OCI-LY3 (cell line): ENCODE results near the gene NADK.

Experiments
- H2AFZ ChIP-seq: fragments of 200-600, 300-600 bp; shearing (Covaris generic); 2 replicates; pipeline ENCODE4 v1.6.0; 2014; ENCODE audit warnings: antibody characterized with exemption, low read depth, low read length
- H3K27ac ChIP-seq: fragments of 200-600, 300-600 bp; sonication (generic); 2 replicates; pipeline ENCODE4 v1.5.1; 2014; ENCODE audit warnings: mild to moderate bottlenecking, low read length, moderate library complexity, mixed read lengths
- H3K27me3 ChIP-seq: fragments of 200-600, 300-600 bp; sonication (generic); 2 replicates; pipeline ENCODE4 v1.6.1; 2014; ENCODE audit warnings: low read depth, low read length, mixed read lengths
- H3K36me3 ChIP-seq: fragments of 200-600, 300-600 bp; sonication (generic); replicated peaks from 2 replicates; pipeline ENCODE3; 2014; ENCODE audit warnings: low read depth, low read length, mixed read lengths
- H3K4me1 ChIP-seq: fragments of 300-600, 200-600 bp; sonication (generic); 2 replicates; pipeline ENCODE4 v1.6.1; 2014; ENCODE audit warnings: low read length, mixed read lengths
- H3K4me2 ChIP-seq: fragments of 200-600, 300-600 bp; sonication (generic); 2 replicates; pipeline ENCODE4 v1.6.1; 2014; ENCODE audit warnings: low read length, mixed read lengths
- H3K4me3 ChIP-seq: fragments of 300-600, 200-600 bp; sonication (generic); 2 replicates; pipeline ENCODE4 v1.5.1; 2014; ENCODE audit warnings: antibody characterized with exemption, mild to moderate bottlenecking, low read length, moderate library complexity
- H3K79me2 ChIP-seq: fragments of 300-600, 200-600 bp; shearing (Covaris generic); 2 replicates; pipeline ENCODE4 v1.6.1; 2014; ENCODE audit warnings: mild to moderate bottlenecking, low read length, mixed read lengths
- H3K9ac ChIP-seq: fragments of 300-600, 200-600 bp; shearing (Covaris generic); 2 replicates; pipeline ENCODE4 v1.6.0; 2014; ENCODE audit warnings: mild to moderate bottlenecking, low read length, moderate library complexity
- H3K9me3 ChIP-seq: fragments of 200-600, 300-600 bp; shearing (Covaris generic); 2 replicates; pipeline ENCODE4 v1.6.1; 2014; ENCODE audit warnings: low read length, mixed read lengths; ENCODE audit not compliant: insufficient read depth
- H4K20me1 ChIP-seq: fragments of 200-600, 300-600 bp; sonication (generic); 2 replicates; pipeline ENCODE4 v1.6.1; 2016; ENCODE audit warnings: low read length, mixed read lengths; ENCODE audit not compliant: insufficient read depth
- EZH2phosphoT487 ChIP-seq: fragments of 200-600 bp; shearing (Covaris generic); IDR thresholded peaks from 2 replicates; pipeline ENCODE4 v1.6.1; 2018; ENCODE audit warnings: antibody characterized with exemption, mixed run types, low read depth
- TF ChIP-seq, protein P1 (sequence below): fragments of 200-600, 300-600 bp; sonication (generic); IDR thresholded peaks from 2 replicates; pipeline ENCODE4 v1.5.1; 2014; ENCODE audit warnings: antibody characterized with exemption, low read length, low read depth

NADK gene

DNA sequence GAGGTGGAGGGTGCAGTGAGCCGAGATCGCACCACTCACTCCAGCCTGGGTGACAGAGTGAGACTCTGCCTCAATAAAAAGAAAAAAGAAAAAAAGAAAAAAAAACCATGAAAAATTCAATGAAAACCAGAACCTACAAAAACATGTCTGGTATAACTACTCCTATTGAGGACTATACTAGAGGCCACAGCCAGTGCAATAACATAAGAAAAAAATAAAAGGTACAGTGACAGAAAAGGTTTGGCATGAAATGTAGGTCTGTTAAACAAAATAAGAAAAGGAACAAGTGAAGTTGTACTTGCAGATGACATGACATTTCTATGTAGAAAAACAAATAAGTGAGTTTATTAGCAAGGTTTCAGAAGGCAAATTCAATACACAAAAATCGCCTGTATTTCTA, 8.2 kb downstream of the NADK start:
- no peak overlapping the region for H3K4me2 ChIP-seq
- no peak overlapping the region for H2AFZ ChIP-seq
- no peak overlapping the region for H3K9ac ChIP-seq
- peaks cover 4% of the 10 kb centered on the region; the same call in 1 of the 2 replicates for H3K9me3 ChIP-seq
- TF ChIP-seq, protein P1, sequence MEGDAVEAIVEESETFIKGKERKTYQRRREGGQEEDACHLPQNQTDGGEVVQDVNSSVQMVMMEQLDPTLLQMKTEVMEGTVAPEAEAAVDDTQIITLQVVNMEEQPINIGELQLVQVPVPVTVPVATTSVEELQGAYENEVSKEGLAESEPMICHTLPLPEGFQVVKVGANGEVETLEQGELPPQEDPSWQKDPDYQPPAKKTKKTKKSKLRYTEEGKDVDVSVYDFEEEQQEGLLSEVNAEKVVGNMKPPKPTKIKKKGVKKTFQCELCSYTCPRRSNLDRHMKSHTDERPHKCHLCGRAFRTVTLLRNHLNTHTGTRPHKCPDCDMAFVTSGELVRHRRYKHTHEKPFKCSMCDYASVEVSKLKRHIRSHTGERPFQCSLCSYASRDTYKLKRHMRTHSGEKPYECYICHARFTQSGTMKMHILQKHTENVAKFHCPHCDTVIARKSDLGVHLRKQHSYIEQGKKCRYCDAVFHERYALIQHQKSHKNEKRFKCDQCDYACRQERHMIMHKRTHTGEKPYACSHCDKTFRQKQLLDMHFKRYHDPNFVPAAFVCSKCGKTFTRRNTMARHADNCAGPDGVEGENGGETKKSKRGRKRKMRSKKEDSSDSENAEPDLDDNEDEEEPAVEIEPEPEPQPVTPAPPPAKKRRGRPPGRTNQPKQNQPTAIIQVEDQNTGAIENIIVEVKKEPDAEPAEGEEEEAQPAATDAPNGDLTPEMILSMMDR = no peak
- no peak for TF ChIP-seq EZH2phosphoT487
- peaks cover 100% of the 10 kb centered on the region for H3K79me2 ChIP-seq
- no peak overlapping the region for H3K4me3 ChIP-seq
- H3K36me3 ChIP-seq = peaks cover 50% of the 10 kb centered on the region
- no peak overlapping the region for H3K27ac ChIP-seq
- H4K20me1 ChIP-seq = peaks cover 18% of the 10 kb centered on the region
- peaks cover 3% of the 10 kb centered on the region for H3K4me1 ChIP-seq
- no peaks in the 10 kb centered on the region for H3K27me3 ChIP-seq

DNA sequence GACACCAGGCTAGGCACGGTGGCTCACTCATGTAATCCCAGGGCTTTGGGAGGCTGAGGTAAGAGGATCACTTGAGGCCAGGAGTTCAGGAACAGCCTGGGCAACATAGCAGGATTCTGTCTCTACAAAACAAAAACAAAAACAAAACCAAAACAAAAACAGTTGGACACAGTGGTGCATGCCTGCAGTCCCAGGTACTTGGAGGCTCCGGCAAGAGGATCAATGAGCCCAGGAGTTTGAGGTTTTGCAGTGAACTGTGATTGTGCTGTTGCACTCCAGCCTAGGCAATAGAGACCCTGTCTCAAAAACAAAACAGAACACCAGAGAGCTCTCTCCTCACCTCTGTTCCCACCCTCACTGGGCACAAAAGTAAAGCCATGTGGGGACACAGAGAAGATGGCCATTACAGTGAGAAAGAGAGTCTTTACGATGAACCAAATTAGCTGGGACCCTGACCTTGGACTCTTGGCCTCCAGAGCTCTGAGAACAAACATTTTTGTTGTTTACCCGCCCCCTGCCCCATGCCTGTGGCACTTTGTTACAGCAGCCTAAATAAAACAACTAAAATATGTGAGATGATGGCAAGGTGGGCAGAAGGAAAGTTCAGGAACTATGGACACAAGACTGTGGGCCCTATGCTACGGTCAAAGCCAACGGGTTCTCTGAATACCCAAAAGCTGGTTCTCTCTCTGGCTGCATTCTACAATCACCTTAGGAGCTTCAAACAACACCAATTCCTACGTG, 9.8 kb downstream of the NADK start:
- Histone ChIP-seq H2AFZ (no peak overlapping the region), H4K20me1 (peaks cover 21% of the 10 kb centered on the region), H3K36me3 (peaks cover 44% of the 10 kb centered on the region)

DNA sequence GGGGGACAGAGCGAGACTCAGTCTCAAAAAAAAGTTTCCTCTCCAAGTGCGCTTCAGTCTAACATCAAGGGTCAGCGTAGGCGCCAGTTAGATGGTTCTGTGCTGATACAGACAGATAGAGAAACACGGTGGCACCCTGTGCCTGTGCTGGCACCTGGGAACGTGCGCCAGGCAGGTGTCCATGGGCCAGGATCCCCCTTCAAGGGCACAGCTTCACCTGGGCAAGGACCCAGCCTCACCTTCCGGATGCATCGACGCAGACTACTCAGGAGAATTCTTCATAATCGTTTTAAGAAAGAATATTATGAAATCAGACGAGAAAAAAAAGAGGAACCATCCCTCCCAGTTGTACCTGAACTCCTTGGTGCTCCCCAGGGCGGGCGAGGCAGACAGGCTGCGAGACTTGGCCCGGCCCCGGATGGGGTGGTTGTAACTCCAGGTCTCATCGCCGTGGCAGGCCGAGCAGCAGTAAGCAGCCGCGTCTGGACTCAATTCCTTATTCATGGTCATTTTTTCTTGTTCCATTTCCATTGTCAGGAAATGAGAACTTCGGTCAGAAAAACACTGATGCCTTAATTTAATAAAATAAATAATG, 13.3 kb downstream of the NADK start:
- Histone ChIP-seq H4K20me1 (peaks cover 22% of the 10 kb centered on the region), H3K4me2 (no peak overlapping the region), H3K36me3 (peaks cover 42% of the 10 kb centered on the region), H3K79me2 (peaks cover 95% of the 10 kb centered on the region), H3K27me3 (no peaks in the 10 kb centered on the region), H2AFZ (no peak overlapping the region), H3K9ac (no peak overlapping the region), H3K9me3 (no peaks in the 10 kb centered on the region), H3K4me3 (no peak overlapping the region), H3K4me1 (no peaks in the 10 kb centered on the region), H3K27ac (no peak overlapping the region)
- no peak for TF ChIP-seq EZH2phosphoT487

More for the DNA sequence above, 9.8 kb downstream of the NADK start:
- Histone ChIP-seq H3K4me2 (no peak overlapping the region), H3K9me3 (peaks cover 4% of the 10 kb centered on the region; the same call in 1 of the 2 replicates), H3K79me2 (peaks cover 99% of the 10 kb centered on the region), H3K9ac (no peak overlapping the region), H3K27ac (no peak overlapping the region), H3K27me3 (no peaks in the 10 kb centered on the region), H3K4me1 (no peaks in the 10 kb centered on the region), H3K4me3 (no peak overlapping the region)
- TF ChIP-seq EZH2phosphoT487 = no peak
- TF ChIP-seq, protein P1 = no peak

DNA sequence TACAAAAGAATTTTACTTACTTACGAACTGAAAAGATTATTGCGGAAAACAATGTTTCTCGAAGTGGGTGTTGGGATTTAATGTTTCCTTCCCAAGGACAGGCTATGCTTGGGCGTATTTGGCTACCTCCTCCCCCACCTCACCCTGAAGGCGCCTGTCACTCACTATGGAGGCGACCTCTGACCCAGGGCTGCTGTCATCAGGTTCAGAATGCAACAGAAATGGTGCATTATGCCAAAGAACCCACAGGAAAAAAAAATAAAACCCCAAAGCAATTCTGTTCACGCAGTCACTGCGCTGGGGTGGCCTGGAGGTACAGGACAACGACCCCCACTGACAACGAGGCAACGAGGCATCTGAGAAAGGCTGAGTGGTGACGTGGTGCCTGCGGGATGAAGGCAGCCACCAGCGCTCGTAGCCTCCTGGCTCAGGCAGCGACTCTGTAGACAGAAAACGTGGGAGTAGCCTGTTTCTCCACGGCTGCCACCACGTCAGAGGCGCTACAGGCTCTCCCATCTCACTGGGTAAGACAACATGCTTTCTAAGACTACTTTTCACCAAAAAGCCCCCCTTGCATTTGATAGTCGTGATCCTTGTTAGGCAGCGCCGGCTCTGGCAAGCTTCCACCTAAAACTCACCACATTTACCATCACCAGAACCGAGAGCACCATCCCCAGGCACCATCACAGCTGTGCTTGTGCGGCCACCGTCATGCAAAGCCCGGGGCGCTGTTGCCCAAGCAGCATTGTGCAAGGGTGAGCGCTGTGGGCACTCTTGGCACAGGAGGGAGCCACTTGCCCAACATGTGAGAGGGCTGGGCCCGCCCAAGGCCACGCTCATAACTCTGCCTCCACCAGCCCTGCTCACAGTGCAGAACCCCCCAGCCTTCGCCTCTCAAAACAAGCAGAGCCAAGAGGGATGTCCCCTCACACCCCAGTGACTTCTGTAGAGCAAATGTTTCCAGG, 14.3 kb downstream of the NADK start:
- H3K36me3 ChIP-seq = peaks cover 44% of the 10 kb centered on the region
- TF ChIP-seq, protein P1 = 0 out of 2 replicates have a peak, but pooled peaks have one; percentile 7
- no peak for TF ChIP-seq EZH2phosphoT487

More for the DNA sequence above, 14.3 kb downstream of the NADK start:
- Histone ChIP-seq H3K27me3 (no peaks in the 10 kb centered on the region), H3K27ac (no peak overlapping the region), H3K4me3 (no peak overlapping the region), H2AFZ (no peak overlapping the region), H3K4me2 (no peak overlapping the region), H3K9me3 (no peaks in the 10 kb centered on the region), H3K79me2 (peaks cover 95% of the 10 kb centered on the region), H4K20me1 (peaks cover 18% of the 10 kb centered on the region), H3K4me1 (no peaks in the 10 kb centered on the region), H3K9ac (no peak overlapping the region)
